HEK293 (cell line): ENCODE data around the gene OPRM1.

Experiments
- CTCF ChIA-PET: fragments of 350-600 bp; formaldehyde crosslinking; extraction: SDS; loops from one replicate; lab custom pipeline; 2021; ENCODE audit warnings: antibody characterized with exemption; lab: Yijun Ruan, JAX
- POLR2A ChIA-PET: fragments of 300-600 bp; formaldehyde crosslinking; extraction: SDS; loops from one replicate; lab custom pipeline; 2020; ENCODE audit warnings: antibody characterized with exemption, inconsistent platforms; lab: Yijun Ruan, JAX
- H3K27ac ChIP-seq: fragments of 200-500 bp; sonication (Bioruptor generic); 2 replicates; pipeline ENCODE4 v1.5.1; 2014; ENCODE audit warnings: low read depth, low read length, control low read depth, inconsistent platforms; ENCODE audit errors: extremely low read depth
- H3K36me3 ChIP-seq, 2 experiments: fragments of 200-500 bp in 1 of 2; sonication (Bioruptor generic) in 1 of 2; 1 replicate in 1 of 2; 2 replicates in 1 of 2; pipeline ENCODE4 v1.5.1; 2014 to 2017; ENCODE audit warnings: inconsistent platforms in 2 of 2, low read length in 2 of 2; ENCODE audit not compliant: control insufficient read depth in 2 of 2, insufficient read depth in 1 of 2
- H3K4me1 ChIP-seq: fragments of 200-500 bp; sonication (Bioruptor generic); 2 replicates; pipeline ENCODE4 v1.5.1; 2014; ENCODE audit warnings: mild to moderate bottlenecking, low read length, inconsistent platforms; ENCODE audit not compliant: control insufficient read depth, insufficient read depth
- H3K4me3 ChIP-seq: 2 replicates; pipeline ENCODE4 v1.5.1; 2011; ENCODE audit warnings: low read depth, mild to moderate bottlenecking, control low read depth, low read length, moderate library complexity
- H3K9me3 ChIP-seq: fragments of 200-500 bp; sonication (Bioruptor generic); 2 replicates; pipeline ENCODE4 v1.5.1; 2014; ENCODE audit warnings: low read depth, low read length, inconsistent platforms; ENCODE audit not compliant: control insufficient read depth, insufficient read depth
- AEBP2 ChIP-seq: fragments of 450-650 bp; formaldehyde crosslinking; IDR thresholded peaks from 2 replicates; pipeline ENCODE4 v1.5.1; 2016; ENCODE audit warnings: missing biosample characterization, missing genetic modification characterization, borderline replicate concordance
- FEZF1 ChIP-seq: fragments of 450-650 bp; formaldehyde crosslinking; IDR thresholded peaks from 2 replicates; pipeline ENCODE4 v1.5.1; 2016; ENCODE audit warnings: missing biosample characterization, missing genetic modification characterization
- KLF10 ChIP-seq: fragments of 450-650 bp; IDR thresholded peaks from 2 replicates; pipeline ENCODE4 v1.5.1; 2018; ENCODE audit warnings: missing biosample characterization, mild to moderate bottlenecking, missing genetic modification characterization
- ZBTB1 ChIP-seq: fragments of 450-650 bp; formaldehyde crosslinking; IDR thresholded peaks from 2 replicates; pipeline ENCODE4 v1.5.1; 2016; ENCODE audit warnings: missing biosample characterization, missing genetic modification characterization
- ZBTB17 ChIP-seq: fragments of 450-650 bp; formaldehyde crosslinking; IDR thresholded peaks from 2 replicates; pipeline ENCODE4 v1.5.1; 2016; ENCODE audit warnings: missing biosample characterization, missing genetic modification characterization
- ZNF174 ChIP-seq: fragments of 450-650 bp; formaldehyde crosslinking; IDR thresholded peaks from 2 replicates; pipeline ENCODE4 v1.5.0; 2017; ENCODE audit warnings: missing biosample characterization, mild to moderate bottlenecking, missing genetic modification characterization
- ZNF335 ChIP-seq: fragments of 450-650 bp; formaldehyde crosslinking; conservative IDR thresholded peaks from 2 replicates; pipeline ENCODE4 v1.5.1; 2016; ENCODE audit warnings: missing biosample characterization, missing genetic modification characterization
- ZNF529 ChIP-seq: fragments of 450-650 bp; formaldehyde crosslinking; IDR thresholded peaks from 2 replicates; pipeline ENCODE4 v1.5.1; 2017; ENCODE audit warnings: missing genetic modification characterization, missing biosample characterization; ENCODE audit not compliant: insufficient replicate concordance
- ZNF544 ChIP-seq: fragments of 450-650 bp; formaldehyde crosslinking; IDR thresholded peaks from 2 replicates; pipeline ENCODE4 v1.5.0; 2017; ENCODE audit warnings: missing biosample characterization, missing genetic modification characterization
- ZNF600 ChIP-seq: fragments of 450-650 bp; formaldehyde crosslinking; IDR thresholded peaks from 2 replicates; pipeline ENCODE4 v1.5.1; 2016; ENCODE audit warnings: missing biosample characterization, missing genetic modification characterization
- ZNF747 ChIP-seq: fragments of 450-650 bp; formaldehyde crosslinking; IDR thresholded peaks from 2 replicates; pipeline ENCODE4 v1.5.1; 2016; ENCODE audit warnings: missing biosample characterization, missing genetic modification characterization
- ZNF791 ChIP-seq: fragments of 450-650 bp; formaldehyde crosslinking; IDR thresholded peaks from 2 replicates; pipeline ENCODE4 v1.5.1; 2016; ENCODE audit warnings: missing biosample characterization, missing genetic modification characterization
- ZNF792 ChIP-seq: fragments of 450-650 bp; formaldehyde crosslinking; IDR thresholded peaks from 2 replicates; pipeline ENCODE4 v1.5.1; 2016; ENCODE audit warnings: missing biosample characterization, missing genetic modification characterization
- ZNF837 ChIP-seq: fragments of 450-650 bp; formaldehyde crosslinking; IDR thresholded peaks from 2 replicates; pipeline ENCODE4 v1.5.1; 2016; ENCODE audit warnings: missing biosample characterization, missing genetic modification characterization
- TF ChIP-seq, protein P1 (sequence below): fragments of 450-650 bp; formaldehyde crosslinking; IDR thresholded peaks from 2 replicates; pipeline ENCODE4 v1.5.1; 2016; ENCODE audit warnings: missing biosample characterization, missing genetic modification characterization

The OPRM1 gene

GRCh38 chr6:154258064-154258757, 219.2 kb downstream of the OPRM1 start (continued):
- TF ChIP-seq ZNF174 (tag by site-specific recombination), result no peak
- TF ChIP-seq ZNF792, result no peak
- no peak for TF ChIP-seq KLF10 (tag by site-specific recombination)
- no peak for TF ChIP-seq ZNF837 (tag by site-specific recombination)
- no peak for TF ChIP-seq ZNF600 (tag by site-specific recombination)
- no peak for TF ChIP-seq ZBTB17 (tag by site-specific recombination)
- no peak for TF ChIP-seq ZNF335

- POLR2A ChIA-PET, result no interaction called here
- Histone ChIP-seq H3K27ac (no peak overlapping the region), H3K4me3 (no peak overlapping the region), H3K36me3 (no peaks in the 10 kb centered on the region), H3K4me1 (no peaks in the 10 kb centered on the region), H3K9me3 (no peaks in the 10 kb centered on the region)
- CTCF ChIA-PET, result no interaction called here
- no peak for TF ChIP-seq ZNF791
- TF ChIP-seq, protein P1, sequence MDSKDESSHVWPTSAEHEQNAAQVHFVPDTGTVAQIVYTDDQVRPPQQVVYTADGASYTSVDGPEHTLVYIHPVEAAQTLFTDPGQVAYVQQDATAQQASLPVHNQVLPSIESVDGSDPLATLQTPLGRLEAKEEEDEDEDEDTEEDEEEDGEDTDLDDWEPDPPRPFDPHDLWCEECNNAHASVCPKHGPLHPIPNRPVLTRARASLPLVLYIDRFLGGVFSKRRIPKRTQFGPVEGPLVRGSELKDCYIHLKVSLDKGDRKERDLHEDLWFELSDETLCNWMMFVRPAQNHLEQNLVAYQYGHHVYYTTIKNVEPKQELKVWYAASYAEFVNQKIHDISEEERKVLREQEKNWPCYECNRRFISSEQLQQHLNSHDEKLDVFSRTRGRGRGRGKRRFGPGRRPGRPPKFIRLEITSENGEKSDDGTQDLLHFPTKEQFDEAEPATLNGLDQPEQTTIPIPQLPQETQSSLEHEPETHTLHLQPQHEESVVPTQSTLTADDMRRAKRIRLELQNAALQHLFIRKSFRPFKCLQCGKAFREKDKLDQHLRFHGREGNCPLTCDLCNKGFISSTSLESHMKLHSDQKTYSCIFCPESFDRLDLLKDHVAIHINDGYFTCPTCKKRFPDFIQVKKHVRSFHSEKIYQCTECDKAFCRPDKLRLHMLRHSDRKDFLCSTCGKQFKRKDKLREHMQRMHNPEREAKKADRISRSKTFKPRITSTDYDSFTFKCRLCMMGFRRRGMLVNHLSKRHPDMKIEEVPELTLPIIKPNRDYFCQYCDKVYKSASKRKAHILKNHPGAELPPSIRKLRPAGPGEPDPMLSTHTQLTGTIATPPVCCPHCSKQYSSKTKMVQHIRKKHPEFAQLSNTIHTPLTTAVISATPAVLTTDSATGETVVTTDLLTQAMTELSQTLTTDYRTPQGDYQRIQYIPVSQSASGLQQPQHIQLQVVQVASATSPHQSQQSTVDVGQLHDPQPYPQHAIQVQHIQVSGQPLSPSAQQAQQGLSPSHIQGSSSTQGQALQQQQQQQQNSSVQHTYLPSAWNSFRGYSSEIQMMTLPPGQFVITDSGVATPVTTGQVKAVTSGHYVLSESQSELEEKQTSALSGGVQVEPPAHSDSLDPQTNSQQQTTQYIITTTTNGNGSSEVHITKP (tag by site-specific recombination), result peak; percentile 40
- no peak for TF ChIP-seq ZNF747 (tag by site-specific recombination)
- TF ChIP-seq AEBP2, result no peak
- TF ChIP-seq ZNF544 (tag by site-specific recombination), result no peak
- TF ChIP-seq ZNF529 (tag by site-specific recombination), result no peak
Measured at GRCh38 chr6:154261688-154262397, 222.8 kb downstream of the OPRM1 start.

DNA sequence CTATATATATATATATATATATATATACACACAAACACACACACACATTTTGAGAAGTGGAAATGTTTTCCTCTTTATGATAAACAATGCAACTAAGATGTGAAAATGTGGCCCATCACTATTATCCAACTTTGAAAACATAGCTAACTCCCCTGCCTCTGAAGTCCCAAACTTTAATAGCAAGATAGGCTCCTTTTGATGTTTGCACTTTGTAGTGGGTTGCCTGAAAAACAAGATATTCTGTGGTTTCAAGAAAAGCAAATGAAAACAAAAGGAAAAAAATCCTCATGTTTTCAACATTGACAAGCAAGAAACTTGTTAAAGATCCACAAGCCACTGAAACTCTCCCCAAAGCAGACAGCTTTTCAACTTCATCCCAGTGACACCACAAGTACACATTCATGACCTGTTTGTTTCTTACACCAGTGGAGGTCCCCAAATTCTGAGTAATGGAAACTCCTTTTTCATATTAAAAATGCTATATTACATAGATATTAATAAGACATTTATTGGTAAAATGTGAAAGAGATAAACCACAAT, 227.6 kb downstream of the OPRM1 start:
- POLR2A ChIA-PET, result no interaction called here
- H3K36me3 ChIP-seq, result no peaks in the 10 kb centered on the region
- H3K4me3 ChIP-seq, result no peak overlapping the region
- no peaks in the 10 kb centered on the region for H3K4me1 ChIP-seq
- TF ChIP-seq FEZF1 (no peak), ZBTB1 (tag by site-specific recombination) (no peak)
- H3K27ac ChIP-seq, result no peak overlapping the region
- CTCF ChIA-PET, result interaction anchor here (0.6 to 2.4 kb wide), 4 partner anchors 10 to 1052 kb away, joined by 3 to 14 read pairs (median 3); no protein-coding TSS in a partner anchor
- no peaks in the 10 kb centered on the region for H3K9me3 ChIP-seq
